HG02588 (cell line): ENCODE measurements around the gene SPATS2L.

Experiments
- ATAC-seq: cut with Tn5 transposase; IDR thresholded peaks from one replicate; pipeline ENCODE4 v1.9.1; 2021; ENCODE audit warnings: mild to moderate bottlenecking, moderate library complexity; ENCODE audit not compliant: unreplicated experiment

The SPATS2L gene

GRCh38 chr2:200459101-200459500 is 152.6 kb downstream of the SPATS2L start:
- no peak for ATAC-seq

GRCh38 chr2:200461846-200462710 is 155.6 kb downstream of the SPATS2L start:
- no peak for ATAC-seq

GRCh38 chr2:200463452-200463851 is 157.0 kb downstream of the SPATS2L start:
- ATAC-seq: no peak

DNA sequence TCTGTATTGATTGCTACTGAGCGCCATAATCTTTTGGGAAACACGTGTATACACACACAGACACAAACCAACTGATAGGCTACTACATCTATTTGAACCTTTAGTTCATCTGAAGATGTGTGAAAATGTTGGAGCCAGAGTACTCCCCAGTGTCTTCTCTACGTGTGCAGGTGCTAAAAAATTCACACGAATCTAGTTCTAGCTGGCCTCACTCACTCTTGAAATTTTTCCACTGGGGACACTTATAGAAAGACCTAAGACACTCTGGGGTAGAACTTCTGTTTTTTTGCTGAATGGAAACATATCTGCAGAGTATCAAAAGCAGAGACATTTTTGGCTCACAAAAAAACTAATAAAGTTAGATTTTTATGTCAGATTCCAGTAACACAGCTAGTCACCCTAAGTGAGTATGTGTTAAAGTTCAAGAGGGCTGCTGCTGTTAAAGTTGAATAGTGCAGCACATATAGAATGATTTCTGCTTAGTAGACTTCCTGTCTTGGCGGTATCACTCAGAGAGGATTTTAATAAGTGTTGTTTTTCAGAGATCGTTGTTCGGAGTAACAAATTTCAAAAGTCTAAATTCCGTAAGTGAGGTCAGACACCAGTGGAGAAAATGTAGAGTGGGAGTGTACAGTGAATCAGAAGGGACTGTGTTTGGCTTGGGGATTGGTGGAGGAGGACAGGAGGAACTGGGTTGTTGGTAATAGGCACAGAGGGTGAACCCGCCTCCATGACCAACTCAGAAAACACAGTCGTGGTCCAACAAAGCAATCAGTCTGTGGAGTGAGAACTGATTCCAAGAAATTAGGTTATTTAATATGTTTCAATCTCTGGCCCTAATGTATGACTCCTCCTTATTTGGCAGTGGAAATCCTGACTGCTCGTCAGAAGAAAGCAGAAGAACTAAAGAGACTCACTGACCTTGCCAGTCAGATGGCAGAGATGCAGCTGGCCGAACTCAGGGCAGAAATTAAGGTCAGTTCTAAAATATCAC is 160.2 kb downstream of the SPATS2L start:
- ATAC-seq: no peak

DNA sequence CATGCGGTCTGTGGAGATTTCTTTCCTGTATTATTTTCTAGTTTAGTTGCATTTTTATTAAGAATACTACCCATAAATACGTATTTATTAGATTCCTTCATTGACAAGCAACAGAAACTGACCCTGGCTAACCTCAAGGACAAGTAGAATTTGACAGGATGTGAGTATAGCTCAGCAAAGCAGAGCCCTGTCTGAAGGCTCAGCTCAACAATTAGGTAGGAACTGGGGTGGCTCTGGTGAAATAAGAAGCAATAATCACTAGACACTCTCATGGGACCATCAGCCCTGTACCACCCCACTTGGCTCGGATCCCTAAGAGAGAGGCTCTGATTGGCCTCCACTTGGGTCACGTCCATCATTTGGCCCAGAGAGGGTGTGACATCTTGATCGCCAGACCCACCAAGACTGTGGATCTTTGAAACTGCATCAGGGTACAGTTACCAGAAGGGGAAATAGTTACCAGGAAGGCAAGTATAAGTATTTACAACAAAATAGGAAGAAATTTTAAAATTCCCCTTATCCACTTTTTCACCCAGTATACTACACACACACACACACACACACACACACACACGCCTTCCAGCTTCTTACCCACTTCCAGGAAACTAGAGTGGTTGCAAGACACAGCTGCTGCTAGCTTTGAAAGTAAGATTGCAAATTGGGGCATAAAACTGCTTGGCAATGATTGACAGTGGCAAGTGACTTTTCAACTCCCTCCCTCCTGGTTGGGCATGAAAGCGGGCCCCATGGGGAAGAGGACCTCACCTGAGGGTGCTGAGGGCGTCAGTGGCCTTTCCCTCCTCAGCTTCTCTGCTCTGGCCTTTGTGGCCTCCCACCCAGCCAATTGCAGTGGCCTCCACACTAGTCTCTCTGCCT is 161.6 kb downstream of the SPATS2L start:
- no peak for ATAC-seq

GRCh38 chr2:200469708-200470211 is 163.3 kb downstream of the SPATS2L start:
- no peak for ATAC-seq

- no peak for ATAC-seq
Observed at GRCh38 chr2:200470230-200470629, 163.7 kb downstream of the SPATS2L start.

GRCh38 chr2:200471324-200471848 is 164.9 kb downstream of the SPATS2L start:
- ATAC-seq: peak; percentile 85

GRCh38 chr2:200471928-200472645 is 165.6 kb downstream of the SPATS2L start:
- peak; percentile 2 for ATAC-seq

DNA sequence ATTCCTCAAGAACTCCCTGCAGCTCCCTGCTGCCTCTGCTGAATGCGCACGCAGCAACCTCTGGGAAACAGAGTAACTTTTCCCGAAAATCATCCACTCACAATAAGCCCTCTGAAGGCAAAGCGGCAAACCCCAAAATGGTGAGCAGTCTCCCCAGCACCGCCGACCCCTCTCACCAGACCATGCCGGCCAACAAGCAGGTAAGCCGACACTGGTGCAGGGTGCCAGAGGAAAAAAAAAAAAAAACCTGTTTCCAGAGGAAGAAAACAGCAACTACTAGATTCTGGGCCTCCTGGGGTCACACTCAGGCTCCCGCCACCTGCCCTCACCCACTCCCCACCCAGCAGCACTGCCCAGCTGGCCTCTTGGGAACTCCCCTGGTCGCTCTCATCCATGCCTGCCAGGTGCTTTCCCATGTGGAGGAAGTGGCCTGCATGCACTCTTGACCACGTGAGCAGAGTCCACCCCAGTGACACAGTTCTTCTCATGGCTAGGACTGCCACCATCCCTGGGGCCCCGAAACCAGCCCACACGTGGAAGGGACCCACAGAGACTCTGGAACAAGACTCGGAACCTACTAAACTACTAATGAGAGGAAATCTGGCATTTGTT is 166.5 kb downstream of the SPATS2L start:
- ATAC-seq: no peak

GRCh38 chr2:200475795-200476194 is 169.3 kb downstream of the SPATS2L start:
- no peak for ATAC-seq

DNA sequence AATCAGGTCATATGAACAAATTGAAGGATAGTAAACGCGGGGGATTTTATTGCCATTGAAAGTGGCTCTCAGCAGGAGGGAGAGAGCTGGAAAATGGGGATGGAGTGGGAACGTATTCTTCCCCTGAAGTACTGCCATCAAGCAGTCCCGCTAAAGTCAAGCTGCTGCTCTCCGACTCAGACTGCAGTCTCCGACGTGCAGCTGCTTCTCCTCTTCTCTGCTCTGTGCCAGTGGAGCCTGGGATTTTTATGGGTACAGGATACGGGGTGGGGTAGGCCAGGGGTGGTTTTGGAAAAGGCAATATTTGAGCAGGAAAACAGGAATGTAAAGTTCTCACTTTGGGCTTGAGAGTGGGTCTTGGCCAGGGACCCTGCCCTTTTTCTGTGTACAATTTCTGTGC is 170.3 kb downstream of the SPATS2L start:
- no peak for ATAC-seq

GRCh38 chr2:200477667-200478131 is 171.2 kb downstream of the SPATS2L start:
- no peak for ATAC-seq

GRCh38 chr2:200479692-200480265 is 173.3 kb downstream of the SPATS2L start:
- ATAC-seq: no peak

DNA sequence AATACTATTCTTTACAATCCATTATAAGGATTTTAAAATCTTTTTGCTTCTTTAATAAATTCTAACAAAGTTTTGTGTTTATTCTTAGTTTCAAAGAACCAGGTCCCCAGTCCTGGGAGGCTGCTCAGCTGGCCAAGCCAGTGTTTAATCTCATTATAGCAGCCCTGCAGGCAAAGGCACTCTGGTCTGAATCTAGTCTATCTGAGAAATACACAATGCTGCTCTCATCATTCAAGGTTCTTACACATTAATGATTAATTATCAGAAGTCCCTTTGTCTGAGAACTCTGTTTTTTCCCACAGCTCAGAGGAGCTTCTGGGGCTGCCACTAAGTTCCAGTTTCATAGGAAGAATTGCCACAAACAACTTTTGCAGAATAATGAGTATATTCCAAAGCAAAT is 175.7 kb downstream of the SPATS2L start:
- no peak for ATAC-seq

DNA sequence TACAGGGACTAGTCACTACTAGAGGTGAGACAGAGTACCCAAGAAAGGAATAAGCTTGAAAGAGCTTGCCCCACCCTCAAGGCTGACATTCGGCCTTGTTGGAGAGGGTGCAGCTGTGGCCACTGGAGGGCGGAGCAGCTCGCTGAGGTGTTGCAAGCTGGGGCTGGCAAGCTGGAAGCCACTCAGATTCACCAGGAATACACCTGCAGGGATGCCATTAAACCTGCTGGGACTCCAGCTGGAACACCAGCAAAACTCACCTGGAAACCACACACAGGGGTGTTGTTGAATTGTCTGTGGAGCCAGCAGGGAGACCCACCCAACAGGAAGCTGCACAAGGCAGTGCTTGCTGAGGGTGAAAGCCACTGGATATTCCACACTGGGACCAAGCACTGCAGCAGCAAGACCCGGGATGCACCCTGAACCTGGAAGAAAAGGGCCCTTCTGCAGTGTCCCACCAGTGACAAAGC is 177.3 kb downstream of the SPATS2L start:
- peak; percentile 52 for ATAC-seq

GRCh38 chr2:200484934-200485333 is 178.4 kb downstream of the SPATS2L start:
- ATAC-seq: no peak

GRCh38 chr2:200486529-200486928 is 180.0 kb downstream of the SPATS2L start:
- no peak for ATAC-seq
